Activated T-cell treated with anti-CD3 and anti-CD28 coated beads for 1 hour (primary cell): ENCODE results near the gene TYRO3.

Experiments used
- DNase-seq: peaks from one replicate; pipeline ENCODE4 v3.0.0-alpha.2; 2020; ENCODE audit warnings: low read depth

TYRO3 gene

DNA sequence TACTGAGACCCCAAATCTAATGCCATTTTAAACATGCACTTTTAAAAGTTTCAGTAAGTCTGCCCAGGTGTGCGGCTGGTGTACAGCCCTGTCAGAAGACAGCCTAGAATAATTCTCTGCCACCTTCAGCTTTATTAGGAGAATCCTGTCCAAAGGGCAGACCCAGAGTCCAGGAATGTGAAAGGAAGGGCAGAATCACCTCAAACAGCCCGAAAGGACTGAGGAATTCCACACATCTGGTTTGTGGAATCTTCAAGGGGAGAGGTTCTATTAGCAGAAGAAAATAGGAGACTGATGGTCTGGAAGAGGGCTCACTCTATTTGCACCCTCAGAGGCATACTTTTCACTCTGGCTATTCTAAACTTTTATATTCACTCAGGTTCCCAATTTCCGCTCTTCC lies 46.6 kb downstream of the TYRO3 start:
- DNase-seq, result no peak

GRCh38 chr15:41606997-41607396 lies 48.0 kb downstream of the TYRO3 start:
- no peak for DNase-seq

DNA sequence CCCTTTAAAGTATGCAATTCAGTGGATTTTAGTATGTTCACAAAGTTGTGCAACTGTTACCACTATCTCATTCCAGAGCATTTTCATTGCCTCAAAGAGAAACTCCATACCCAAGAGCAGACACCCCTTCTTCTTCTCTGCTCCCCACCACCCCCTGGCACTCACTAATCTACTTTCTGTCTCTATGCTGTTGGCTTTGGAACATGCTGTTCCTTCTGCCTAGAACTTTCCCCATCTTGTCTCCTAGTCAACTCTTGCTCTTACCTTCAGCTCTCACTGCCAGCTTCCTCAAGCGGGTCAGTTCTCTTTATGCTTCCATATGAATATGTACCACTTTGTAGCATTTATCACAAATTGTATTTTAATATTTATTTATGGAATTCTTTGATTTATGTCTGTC lies 50.1 kb downstream of the TYRO3 start:
- DNase-seq, result no peak

DNA sequence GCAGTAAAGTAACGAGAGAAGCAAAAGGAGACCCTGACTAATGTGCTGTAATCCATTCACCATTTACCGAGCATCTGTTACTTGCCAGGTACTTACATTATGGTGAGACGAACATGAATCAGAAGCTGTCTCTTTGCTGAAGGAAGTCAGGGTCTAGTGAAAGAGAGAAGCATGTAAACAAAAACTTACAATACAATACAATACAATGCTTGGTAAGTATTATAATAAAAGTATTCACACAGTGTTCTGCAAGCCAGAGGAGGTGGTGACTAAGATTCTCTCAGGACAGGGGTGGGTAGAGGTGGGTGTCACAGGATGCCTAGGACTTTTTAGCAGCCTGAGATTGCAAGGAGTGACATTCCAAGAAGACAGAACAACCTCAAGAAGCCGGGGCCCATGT lies 51.0 kb downstream of the TYRO3 start:
- no peak for DNase-seq

DNA sequence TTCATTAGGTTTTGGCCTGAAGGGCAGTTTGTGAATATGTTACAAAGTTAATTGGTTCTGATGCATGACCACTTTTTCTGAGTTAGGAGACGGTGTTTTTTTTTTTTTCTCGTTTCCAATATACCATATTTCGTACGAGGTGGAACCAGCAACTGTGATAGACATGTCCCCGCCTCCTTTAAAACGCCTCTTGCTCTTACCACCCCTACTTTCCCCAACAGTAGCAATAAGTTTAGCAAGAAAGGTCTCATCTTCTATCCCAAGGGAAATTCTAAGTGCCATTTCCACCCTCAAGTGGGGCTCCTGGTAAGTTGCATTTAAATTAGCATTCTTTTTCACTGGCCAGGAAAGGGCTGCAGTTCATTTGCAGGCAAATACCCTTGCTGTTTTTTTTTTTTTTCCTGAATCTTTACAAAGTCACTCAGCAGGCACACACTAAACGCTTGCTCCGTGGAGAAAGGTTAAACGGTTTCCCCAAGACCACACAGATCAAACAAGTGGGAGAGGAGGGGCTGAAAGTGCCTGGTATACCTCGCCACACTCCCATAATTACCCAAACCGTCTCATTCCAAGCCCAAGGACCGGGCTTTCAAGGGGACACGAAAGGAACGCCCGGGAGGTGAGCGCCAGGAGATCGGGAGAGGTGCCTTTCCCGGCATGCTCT lies 61.7 kb downstream of the TYRO3 start:
- DNase-seq, result no peak

DNA sequence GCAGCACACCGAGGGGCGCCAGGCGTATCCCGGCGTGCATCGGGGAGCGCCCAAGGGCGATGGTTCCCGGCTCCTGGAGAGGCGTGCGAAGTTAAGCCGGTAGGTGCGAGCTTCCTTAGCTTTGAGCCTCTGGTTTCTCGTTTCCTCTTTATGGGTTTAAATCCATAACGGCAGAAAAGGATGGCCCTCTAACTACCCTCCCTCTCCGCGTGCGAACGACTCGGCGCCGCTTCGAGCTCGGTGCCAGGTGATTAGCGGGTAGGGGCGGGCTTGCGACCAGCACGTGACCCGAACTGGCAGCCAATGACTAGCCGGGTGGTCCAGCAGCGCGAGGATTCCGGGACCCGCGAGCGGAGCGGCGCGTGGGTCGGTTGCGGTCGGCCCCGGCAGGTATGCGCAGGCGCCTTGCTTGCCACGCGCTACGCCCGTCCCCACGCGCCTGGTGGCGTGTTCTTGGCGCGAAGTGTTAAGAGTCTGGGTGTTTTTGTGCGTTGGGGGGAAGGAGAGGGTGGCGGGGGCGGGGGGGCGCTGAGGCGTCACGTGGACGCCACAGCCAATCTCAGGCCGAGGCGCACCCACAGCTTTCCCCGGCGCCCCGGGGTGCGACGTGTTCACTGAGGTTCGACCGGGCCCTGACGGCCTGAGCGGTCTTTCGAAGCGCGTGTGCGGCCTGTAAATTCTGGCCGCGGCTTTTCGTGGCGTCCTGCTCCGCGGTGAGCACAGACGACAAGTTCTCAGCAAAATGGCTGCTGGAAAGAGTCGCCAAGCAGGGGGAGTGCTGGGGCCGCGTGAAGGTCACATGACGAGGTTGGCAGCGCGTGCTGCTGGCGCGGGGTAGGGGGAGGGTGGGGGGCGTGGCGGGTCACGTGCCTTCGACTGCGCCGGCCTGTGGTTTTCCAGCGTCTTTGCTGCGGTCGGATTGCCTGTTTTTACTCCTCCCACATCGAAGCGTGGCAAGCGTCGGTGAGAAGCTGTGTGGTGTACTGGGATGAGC lies 62.5 kb downstream of the TYRO3 start:
- DNase-seq, result peak; percentile 62

DNA sequence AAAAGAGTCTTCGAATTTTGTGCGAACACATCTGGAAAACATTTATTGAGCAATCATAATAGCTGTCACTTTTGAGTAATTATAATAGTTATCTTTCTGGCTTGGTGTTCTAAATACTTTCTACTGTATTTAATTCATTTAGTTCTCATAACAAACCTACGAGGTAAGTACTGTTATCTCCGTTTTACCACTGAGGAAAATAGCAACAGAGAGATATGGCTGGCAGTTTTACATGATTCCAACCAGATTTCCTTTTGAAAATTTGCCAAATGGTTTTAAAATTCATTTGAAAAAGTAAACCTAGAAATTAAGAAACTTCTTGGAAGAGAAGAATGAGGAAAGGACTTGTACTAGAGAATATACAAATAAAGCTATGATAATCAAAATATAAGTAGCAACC lies 63.9 kb downstream of the TYRO3 start:
- no peak for DNase-seq

- DNase-seq, result no peak
Measured at GRCh38 chr15:41627203-41627602, 68.2 kb downstream of the TYRO3 start.

DNA sequence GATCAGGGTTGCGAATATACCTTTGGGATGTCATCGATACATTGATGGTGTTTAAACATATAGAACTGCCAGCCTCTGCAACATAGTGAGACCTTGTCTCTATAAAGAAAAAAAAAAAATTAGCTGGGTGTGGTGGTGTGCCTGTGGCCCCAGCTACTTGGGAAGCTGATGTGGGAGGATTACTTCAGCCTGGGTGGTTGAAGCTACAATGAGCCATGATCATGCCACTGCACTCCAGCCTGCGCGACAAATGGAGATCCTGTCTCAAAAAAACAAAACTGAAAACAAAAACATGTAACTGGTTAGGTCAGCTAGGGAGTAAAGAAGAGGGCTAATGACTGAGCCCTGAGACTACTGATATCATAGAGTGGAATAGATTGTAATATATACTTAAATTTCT lies 70.5 kb downstream of the TYRO3 start:
- no peak for DNase-seq

GRCh38 chr15:41629883-41630282 lies 70.9 kb downstream of the TYRO3 start:
- no peak for DNase-seq

- DNase-seq, result no peak
Measured at GRCh38 chr15:41630616-41631217, 71.7 kb downstream of the TYRO3 start.

DNA sequence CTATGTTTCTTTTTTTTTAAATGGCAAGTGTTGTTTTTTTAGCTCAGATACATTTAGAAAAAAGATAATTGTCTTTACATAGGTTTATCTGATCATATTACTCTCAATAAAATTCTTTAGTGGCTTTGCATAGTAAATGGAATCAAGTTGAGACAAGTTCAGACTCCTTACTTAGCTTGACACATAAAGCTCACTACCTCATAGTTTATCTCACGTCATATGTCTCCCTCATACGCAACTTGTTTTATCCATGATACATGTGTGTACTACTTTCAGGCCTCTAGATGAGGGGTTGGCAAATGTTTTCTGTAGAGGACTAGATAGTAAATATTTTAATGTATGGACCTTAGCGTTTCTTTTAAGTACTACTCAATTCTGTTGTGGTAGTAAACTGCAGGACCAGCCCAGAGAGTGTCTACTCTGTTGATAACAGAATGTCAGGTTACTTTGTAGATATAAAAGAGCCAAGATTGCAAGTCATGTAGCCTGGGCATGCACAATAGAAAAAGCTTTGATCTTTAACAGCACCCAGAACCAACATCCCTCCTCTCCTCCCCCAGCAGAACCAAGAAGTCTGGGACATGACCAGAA lies 73.0 kb downstream of the TYRO3 start:
- DNase-seq, result no peak
